Measurements from ENCODE around the gene PTGES. TPM values are rescaled to one million over a fixed set of nuclear protein-coding genes. Genes with fewer than 3 reads are reported as not detected.
A peak's percentile ranks its signal among the peaks of the same experiment; 100 is the strongest.

The PTGES gene
- total and polyA plus RNA-seq, 2 experiments from 2014 or later, result 2.8 to 3.6 TPM

- no peaks in the 10 kb centered on the region for H3K36me3 Mint-ChIP-seq (ENCODE audit: low read depth)
- Histone ChIP-seq H3F3A (replicated peaks; ENCODE audit: low read depth) (no peaks in the 10 kb centered on the region), H2AFZ (peak overlapping the region; percentile 80), H3K4me3 (no peak overlapping the region), H3K9me2 (ENCODE audit: insufficient read depth) (no peaks in the 10 kb centered on the region), H3K36me3 (ENCODE audit: insufficient read depth) (no peaks in the 10 kb centered on the region), H3K4me1 (ENCODE audit: insufficient read depth) (peaks cover 2% of the 10 kb centered on the region; the same call in 1 of the 2 replicates), H3K4me2 (no peak overlapping the region), H3K27ac (ENCODE audit: low read depth) (no peak overlapping the region), H4K20me1 (replicated peaks; ENCODE audit: insufficient read depth) (no peaks in the 10 kb centered on the region), H3K27me3 (ENCODE audit: insufficient read depth) (no peaks in the 10 kb centered on the region), H3K79me2 (replicated peaks; ENCODE audit: insufficient read depth) (no peaks in the 10 kb centered on the region)
- DNase-seq (ENCODE audit: low spot score) (peak; percentile 20), ATAC-seq (peak; percentile 63)
- TF ChIP-seq EZH2 (IDR thresholded peaks at IDR 0.05; ENCODE audit: low read depth, unreplicated experiment), result no peak
- TF ChIP-seq ZNF331 (CRISPR knock-in tag; IDR thresholded peaks at IDR 0.05; ENCODE audit: low read depth), result no peak
- TF ChIP-seq CTCF (conservative IDR thresholded peaks at IDR 0.05; ENCODE audit: low read depth in 2 of 2), result no peak
- no peak for TF ChIP-seq ZNF462 (CRISPR knock-in tag; IDR thresholded peaks at IDR 0.05)
- no peak for TF ChIP-seq EZH2phosphoT487 (IDR thresholded peaks at IDR 0.05; ENCODE audit: unreplicated experiment)
- TF ChIP-seq ETS1 (IDR thresholded peaks at IDR 0.05), result no peak
- TF ChIP-seq POLR2AphosphoS5 (IDR thresholded peaks at IDR 0.05; ENCODE audit: low read depth), result no peak
- TF ChIP-seq JUNB (IDR thresholded peaks at IDR 0.05; ENCODE audit: unreplicated experiment), result no peak
- TF ChIP-seq NANOG (IDR thresholded peaks at IDR 0.05; ENCODE audit: borderline replicate concordance), result no peak
- TF ChIP-seq ZNF114 (CRISPR knock-in tag; IDR thresholded peaks at IDR 0.05), result no peak
- TF ChIP-seq STAT1 (IDR thresholded peaks at IDR 0.05; ENCODE audit: unreplicated experiment), result no peak
- no peaks in the 10 kb centered on the region; the same call in 2 of the 3 replicates for H3K9me3 Mint-ChIP-seq
- peaks cover 13% of the 10 kb centered on the region for H3K27me3 Mint-ChIP-seq (ENCODE audit: insufficient read depth, low read depth, poor library complexity)
- peaks cover 6% of the 10 kb centered on the region for H3K4me1 Mint-ChIP-seq
- H3K4me3 Mint-ChIP-seq, result no peak overlapping the region
- no peak overlapping the region; the same call in 1 of the 2 replicates for H3K27ac Mint-ChIP-seq
These were observed 24.3 kb upstream of the PTGES start for GRCh38 chr9:129776938-129777768.

Data from GM23338 (cell line).